ENCODE measurements around the gene CFAP97.

DNA sequence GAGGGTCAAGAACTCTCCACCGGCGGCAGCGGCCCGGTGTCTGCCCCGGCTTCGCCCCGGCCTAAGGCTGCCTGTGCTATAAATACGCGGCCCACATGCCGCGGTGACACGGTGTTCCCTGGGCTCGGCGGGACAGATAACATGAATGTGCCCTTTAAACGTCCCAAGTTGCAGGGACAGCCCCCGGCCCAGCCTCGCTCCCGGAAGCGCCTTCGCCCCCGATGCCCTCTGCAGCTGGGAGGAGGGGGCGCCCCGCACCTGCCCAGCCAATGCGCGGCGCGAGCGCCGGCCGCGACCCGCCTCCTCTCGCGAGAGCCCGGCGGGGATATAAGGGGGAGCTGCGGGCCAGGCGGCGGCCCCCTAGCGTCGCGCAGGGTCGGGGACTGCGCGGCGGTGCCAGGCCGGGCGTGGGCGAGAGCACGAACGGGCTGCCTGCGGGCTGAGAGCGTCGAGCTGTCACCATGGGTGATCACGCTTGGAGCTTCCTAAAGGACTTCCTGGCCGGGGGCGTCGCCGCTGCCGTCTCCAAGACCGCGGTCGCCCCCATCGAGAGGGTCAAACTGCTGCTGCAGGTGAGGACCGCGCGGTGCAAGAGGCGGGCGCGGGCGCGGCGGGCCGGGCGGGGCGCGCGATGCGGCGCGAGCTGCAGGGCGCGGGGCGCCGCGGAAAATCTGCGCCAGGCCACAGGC is 60.7 kb downstream of the CFAP97 start, which contains the start of gene SLC25A4:
- TF ChIP-seq, protein P1, sequence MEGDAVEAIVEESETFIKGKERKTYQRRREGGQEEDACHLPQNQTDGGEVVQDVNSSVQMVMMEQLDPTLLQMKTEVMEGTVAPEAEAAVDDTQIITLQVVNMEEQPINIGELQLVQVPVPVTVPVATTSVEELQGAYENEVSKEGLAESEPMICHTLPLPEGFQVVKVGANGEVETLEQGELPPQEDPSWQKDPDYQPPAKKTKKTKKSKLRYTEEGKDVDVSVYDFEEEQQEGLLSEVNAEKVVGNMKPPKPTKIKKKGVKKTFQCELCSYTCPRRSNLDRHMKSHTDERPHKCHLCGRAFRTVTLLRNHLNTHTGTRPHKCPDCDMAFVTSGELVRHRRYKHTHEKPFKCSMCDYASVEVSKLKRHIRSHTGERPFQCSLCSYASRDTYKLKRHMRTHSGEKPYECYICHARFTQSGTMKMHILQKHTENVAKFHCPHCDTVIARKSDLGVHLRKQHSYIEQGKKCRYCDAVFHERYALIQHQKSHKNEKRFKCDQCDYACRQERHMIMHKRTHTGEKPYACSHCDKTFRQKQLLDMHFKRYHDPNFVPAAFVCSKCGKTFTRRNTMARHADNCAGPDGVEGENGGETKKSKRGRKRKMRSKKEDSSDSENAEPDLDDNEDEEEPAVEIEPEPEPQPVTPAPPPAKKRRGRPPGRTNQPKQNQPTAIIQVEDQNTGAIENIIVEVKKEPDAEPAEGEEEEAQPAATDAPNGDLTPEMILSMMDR (IDR thresholded peaks at IDR 0.05): peak; percentile 22 to 57
- TF ChIP-seq POLR2A (IDR thresholded peaks at IDR 0.05): peak; percentile 12 to 80
- peak in 2 of 3 donors; percentile 18 to 30 for TF ChIP-seq POLR2AphosphoS5 (IDR thresholded peaks at IDR 0.05)
